Amniotic epithelial cell (primary cell): Measurements from ENCODE around the gene CLEC18B.
"Not testable (repeated sequence)": the region's sequence is repeated elsewhere in the genome, so short reads cannot be mapped to it uniquely, and the experiment has no call there.

Experiments
- DNase-seq: peaks from one replicate; pipeline ENCODE4 v3.0.0-alpha.2; 2010; ENCODE audit warnings: low read depth

CLEC18B gene

DNA sequence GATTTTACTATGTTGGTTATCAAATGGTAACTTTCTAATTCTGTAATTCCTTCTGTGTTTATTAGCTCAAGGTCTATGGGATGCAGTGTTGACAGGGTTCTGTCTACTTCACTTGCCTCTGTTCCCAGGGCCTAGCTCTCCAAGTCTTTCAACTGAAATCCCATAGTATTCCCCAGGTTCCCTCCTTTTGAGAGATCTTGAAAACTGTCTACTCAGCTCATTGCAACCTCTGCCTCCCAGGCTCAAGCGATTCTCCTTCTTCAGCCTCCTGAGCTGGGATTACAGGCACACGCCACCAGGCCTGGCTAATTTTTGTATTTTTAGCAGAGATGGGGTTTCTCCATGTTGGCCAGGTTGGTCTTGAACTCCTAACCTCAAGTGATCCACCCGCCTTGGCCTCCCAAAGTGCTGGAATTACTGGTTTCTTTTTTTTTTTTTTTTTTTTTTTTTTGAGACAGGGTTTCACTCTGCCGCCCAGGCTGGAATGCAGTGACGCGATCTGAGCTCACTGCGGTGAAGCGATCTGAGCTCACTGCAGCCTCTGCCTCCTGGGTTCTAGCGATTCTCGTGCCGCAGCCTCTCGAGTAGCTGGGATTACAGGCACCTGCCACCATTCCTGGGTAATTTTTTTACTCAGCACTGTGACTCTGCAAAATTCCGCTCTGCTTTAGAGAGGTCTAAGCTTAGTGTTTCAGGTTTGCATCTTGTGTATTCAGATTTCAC lies 22.5 kb upstream of the CLEC18B start:
- not testable (repeated sequence) for DNase-seq

DNA sequence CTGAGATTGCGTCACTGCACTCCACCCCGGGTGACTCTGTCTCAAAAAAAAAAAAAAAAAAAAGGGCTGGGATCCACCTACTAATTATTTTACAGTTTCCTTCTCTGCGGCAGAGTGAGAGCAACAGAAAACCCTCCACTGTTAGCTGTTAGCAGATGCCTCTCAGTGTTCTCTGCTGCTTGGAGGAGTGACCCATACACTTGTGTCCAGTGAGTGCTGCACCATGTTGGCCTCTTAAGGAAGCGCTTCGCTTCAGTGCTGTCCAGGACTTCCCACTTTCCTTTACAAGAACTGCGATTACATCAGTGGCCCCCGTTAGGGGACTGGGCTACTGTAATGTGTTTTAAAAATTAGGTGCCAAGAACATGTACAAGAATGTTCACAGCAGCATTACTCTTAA lies 18.4 kb upstream of the CLEC18B start:
- no peak for DNase-seq

DNA sequence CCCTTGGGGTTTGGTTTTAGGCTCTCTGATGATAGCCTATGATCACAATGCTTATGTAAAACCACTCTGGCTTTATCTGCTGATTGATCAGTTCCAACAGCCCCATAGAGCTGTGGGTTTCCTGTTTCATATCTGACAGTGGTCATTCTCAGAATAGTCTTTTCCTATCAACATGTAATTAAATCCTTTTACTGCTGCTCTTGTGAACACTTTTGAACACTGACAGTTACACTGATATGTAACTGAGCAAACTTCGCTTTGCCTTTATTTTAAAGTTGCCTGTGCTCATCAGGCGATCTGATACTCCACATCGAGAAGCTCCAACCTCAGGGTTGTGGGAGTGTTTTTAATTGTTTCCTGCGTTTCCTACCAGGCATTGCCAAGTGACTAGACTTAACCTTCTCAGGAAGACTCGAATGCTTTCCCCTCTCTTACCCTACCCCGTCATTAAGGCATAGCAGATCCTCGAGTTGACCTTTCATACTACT lies 17.3 kb upstream of the CLEC18B start:
- DNase-seq = no peak

DNA sequence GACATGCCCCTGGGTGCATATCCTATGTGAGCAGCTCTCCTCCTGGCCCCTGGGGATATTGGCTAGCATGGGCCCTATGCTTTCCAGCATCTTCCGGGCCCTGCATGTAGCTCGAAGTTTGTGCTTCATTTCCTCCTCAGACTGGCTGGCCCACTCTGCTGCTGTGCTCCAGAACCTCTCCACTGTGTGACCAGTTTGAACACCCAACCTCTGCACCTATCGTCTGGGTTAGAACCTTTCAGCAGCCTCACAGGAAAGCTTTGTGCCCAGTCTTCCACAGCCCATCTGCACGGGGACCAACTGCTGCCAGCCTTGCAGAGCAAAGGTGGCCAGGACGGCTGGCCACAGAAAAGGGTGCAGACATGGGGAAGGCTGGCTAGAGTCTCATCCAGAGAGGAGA lies 10.2 kb upstream of the CLEC18B start:
- DNase-seq = no peak

DNA sequence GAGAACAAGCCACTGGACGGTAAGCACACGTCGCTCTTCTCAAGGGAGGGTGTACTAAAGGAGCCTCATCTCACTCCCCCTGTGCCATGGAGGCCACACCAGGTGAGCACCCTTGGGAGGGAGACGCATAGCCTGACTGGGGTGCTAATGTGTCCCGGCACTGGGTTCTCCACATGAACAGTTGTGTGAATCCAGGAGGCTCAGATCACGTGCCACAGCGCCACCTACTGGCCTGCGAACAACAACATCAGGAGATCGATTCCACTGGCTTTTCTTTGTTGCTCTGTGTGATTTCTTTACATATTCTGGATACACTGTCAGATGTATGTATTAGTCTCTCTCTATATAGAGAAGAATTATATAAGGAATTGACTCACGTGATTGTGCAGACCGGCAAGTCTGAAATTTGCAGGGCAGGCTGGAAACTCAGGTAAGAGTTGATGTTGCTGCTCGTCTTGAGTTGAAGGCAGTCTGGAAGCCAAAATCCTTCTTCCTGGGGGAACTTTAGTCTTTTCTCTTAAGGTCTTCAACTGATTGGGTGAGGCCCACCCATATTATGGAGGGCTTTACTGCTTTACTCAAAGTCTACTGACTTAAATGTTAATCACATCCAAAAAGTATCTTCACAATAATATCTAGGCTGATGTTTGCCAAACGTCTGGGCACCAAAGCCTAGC lies 8.9 kb upstream of the CLEC18B start:
- DNase-seq = peak; percentile 14

DNA sequence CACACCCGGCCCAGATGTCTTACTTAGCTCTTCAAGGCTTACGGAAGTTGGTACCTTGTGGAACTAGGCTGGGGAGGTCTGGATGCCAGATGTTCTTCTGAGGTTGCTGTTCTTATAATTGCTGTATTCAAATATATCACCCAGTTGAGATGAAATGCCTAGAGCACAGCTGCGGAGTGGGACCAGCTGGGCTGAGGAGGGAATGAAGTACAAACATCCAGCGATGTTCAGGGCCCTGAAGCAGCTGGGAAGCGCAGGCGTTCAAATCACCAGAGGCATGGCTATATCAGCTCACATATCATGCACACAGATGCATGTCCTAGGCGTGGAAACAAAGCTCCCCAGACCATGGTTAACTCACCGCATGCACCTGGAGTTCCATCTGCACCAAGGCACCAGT lies 7.2 kb upstream of the CLEC18B start:
- not testable (repeated sequence) for DNase-seq

DNA sequence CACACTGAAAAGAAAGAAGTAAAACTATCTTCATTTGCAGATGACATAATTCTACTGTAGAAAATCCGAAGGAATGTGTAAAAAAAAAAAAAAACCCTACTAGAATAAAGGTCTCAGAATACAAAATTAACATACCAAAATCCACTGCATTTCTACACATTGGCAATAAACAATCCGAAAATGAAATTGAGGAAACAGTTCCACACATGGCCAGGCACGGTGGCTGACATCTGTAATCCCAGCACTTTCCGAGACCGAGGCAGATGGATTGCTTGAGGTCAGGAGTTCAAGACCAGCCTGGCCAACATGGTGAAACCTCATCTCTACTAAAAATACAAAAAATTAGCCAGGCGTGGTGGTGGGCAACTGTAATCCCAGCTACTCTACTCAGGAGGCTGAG lies 4.5 kb upstream of the CLEC18B start:
- DNase-seq = not testable (repeated sequence)

DNA sequence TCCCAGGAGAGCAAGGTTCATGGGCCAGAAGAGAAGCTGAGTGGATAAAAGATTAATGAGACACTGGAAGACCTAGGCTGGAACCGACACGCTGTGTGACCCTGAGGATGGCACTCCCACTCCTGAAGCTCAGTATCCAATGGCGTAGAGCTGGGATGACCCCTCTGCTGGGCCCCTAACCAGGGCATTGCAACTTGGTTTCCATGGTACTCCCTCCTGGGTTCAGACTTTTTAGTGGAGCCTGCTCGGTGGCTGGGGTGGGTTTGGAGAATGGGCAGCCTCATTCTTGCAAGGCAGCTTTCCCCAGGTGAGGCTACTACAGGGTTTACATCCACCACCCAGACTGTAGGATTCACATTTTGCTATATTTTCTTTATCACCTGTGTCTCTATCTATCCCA lies 2.4 kb upstream of the CLEC18B start:
- not testable (repeated sequence) for DNase-seq

DNA sequence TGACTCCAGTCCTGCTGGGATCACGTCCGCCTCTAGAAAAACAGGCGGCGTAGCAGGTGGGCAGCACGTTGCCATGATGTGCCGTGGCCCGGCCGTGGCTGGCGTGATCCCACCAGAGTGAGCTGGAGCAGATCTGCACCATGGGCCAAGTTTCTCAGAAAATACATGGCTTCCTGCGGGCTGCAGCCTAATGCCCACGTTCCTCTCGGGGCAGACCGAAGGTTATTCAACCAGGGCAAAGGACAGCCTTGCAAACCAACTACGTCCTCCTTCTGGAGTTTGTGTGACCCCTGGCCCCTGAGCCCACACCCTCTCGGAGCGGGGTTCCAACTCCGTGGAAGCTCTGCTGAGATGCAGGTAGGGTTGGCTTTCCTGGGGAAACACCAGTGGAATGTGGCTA lies 808 bp upstream of the CLEC18B start:
- DNase-seq = not testable (repeated sequence)

DNA sequence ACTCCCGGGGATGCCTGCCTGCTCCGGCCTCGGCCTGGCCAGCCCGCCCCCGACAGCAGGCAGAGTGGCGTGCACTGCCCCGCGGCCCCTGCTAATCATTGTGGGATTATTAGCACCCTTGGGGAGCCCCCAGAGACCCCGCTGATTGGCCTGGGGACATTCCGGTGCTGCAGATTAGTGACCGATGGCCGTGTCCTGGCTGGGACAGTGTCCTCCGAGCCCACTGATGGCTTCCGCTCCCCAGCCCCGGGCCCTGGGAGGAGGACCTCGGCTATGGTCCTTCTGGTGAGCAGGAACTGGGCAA lies 156 bp upstream of the CLEC18B start:
- not testable (repeated sequence) for DNase-seq

DNA sequence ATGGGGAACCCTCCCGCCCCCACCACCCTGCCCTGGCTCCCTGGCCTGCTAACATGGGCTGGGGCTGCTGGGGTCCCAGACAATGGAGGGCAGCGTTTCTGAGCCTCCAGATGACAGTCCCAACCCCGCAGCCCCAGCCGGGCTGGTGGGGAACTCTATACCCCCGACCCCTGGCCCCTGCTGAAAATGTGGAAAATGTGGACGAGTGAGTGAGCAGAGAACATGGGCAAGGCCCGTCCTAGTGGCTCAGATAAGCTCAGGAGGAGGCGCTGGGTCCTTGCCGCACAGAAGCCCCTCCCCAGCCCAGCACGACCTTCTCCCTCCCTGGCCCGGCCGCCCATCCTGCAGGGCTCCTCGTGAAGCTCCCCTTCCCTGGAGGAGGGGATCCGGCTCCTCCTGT lies 1.5 kb downstream of the CLEC18B start:
- not testable (repeated sequence) for DNase-seq

DNA sequence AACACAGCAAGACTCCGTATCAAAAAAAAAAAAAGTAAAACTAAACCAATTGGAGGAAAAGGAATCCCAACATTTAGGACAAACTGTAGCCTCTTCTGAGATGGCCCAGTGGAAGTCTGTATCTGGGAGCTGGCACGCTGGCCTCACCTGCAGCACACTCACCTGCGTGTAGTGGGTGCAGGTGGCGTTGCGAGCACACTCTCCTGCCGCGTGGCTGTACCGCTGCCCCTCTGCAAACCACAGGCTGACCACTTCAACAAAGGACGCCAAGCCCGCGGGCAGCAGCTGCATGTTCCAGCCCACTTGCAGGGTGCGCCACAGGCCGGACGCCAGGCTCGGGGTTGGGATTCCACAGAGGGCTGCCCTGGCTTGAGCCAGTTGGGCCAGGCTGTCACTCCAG lies 3.4 kb downstream of the CLEC18B start:
- not testable (repeated sequence) for DNase-seq

DNA sequence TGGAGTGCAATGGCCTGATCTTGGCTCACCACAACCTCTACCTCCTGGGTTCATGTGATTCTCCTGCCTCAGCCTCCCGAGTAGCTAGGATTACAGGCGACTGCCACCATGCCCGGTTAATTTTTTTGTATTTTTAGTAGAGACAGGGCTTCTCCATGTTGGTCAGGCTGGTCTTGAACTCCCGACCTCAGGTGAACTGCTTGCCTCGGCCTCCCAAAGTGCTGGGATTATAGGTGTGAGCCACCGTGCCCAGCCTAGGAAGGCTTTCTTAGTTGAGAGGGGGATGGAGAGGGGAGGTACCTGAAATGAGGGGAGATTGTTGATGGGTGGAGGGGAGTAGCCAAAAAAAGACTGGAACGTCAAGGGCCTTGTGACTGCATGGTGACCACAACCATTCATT lies 7.4 kb downstream of the CLEC18B start:
- DNase-seq = not testable (repeated sequence)

DNA sequence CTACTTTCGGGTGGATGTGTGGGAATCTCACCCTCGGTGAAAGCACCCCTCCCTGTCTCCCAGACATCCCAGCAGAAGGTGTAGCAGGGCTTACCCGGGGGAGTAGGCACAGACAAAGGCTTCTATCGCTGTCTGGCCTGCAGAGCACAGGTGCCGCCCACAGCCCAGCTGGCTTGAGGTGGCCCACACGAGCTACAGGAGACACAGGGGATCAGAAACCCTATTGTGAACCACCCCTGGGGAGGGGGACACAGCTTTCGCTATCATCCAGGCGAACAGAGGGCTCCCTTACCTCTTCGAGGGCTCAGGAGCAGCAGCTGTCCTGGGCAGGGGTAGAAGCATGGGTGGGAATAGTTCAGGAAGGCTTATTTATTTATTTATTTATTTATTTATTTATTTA lies 7.8 kb downstream of the CLEC18B start:
- not testable (repeated sequence) for DNase-seq

DNA sequence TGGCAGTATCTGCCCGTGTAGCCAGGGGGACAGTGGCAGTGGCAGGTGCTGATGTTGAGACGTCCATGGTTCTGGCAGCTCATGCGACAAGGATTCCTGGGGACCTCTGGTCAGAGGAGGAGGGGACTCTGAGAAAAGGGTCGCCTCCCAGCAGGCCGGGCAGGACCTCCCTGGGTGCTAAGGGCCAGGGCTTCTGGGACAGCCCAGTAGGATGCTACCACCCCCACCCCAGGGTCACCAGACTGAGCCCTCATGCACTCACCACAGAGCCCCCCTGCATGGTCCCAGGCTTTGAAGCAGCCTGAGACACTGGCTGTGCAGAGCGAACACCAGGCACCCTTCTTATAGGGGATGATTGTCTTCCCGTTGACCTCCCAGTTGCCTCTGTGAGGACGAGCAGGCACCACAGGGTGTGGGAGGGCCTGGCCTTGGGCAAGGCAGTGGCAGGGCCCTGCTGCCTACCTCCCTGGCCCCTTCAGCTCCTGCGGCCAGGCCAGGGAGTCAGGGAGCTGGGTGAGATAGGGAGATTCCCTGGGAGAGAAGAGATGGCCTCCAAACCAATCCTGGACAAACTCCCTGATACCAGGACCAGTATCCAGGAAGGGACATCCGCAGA lies 8.4 kb downstream of the CLEC18B start:
- not testable (repeated sequence) for DNase-seq

DNA sequence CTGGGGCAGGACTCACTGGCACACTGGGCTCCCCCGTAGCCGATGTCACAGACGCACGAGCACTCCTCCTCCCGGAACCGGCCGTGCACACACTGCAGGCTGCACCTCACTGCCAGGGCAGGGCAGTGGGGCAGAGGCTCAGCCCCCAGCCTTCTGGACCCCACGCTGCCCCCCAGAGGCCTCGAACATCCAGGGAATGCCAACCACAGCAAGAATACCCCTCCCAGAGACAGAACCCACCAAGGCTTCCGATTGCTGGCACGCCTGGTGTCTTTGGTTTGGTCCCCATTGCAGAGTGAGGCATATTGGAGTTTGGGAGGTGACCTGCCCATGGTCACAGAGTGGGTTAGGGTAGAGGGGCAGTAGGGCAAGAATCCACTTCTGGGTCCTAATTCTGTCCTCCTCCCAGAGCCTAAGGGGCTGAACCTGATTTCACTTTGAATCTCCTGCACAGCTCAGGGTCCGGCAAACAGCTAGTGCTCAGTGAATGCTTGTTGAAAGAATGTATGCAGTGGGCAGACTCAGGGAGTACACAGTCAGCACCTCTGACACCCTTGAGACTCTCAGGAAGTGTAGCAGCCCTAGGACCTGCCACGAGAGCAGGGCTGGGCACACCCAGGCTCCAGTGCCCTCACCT lies 9.0 kb downstream of the CLEC18B start:
- DNase-seq = not testable (repeated sequence)

DNA sequence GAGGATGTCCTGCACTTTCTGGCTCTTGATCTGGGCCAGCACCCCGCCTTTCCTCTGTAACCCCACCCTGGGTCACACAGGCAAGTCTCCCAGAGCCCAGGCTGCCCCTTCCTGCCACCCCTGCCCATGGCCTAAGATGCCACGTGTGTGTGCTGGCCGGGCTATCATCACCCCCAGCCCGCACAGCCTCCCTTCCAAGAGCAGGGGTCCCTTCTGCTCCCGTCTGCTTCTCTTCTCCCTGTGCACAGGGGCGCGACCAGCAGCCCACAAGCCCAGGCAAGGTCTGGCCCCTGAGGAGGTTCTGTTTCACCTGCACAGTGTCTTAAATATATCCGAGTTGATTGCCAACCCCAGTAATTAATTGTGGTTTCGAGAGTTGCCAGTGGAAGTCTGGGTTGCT lies 10.3 kb downstream of the CLEC18B start:
- DNase-seq = not testable (repeated sequence)

DNA sequence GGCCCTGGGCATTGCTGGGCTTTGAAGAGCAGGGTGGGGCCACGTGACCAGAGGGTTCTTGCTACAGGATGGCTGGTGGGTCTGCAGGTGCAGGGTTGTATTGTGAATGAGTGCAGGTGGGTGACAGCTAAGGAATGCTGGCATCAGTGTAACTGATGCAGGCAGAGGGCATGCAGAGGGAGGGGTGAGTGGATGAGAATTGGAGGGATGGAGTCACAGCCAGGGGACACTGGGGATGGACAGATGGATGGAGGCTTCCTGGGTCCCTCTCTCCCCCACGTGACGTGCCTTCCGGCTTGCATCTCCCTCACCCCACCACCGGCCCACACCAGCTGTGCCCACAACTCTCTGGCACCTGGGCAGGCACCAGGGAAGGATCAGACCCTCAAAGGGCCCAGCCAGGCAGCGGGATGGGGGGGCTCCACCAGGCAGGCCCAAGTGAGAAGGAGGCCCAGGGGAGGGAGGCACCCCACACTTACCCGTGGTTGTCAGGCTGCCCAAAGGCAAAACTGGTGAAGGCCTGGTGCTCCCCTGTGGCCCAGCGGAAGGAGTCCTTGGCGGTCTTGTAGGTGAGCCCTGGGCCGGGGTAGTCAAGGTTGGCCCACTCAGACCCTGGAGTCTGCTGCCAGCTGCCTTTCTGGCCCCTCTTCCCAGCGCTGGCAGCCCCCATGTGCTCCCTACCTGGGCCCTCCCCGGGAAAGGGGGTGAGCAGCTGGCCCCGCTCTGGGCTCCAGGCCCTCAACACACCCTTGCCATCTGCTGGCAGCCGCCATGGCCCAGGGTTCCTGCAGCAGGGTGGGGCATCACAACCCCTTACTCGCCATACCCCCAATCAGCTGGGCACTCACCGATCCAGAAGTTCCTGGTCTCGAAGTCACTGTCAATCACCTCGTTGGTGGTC lies 11.0 kb downstream of the CLEC18B start:
- DNase-seq = not testable (repeated sequence)

DNA sequence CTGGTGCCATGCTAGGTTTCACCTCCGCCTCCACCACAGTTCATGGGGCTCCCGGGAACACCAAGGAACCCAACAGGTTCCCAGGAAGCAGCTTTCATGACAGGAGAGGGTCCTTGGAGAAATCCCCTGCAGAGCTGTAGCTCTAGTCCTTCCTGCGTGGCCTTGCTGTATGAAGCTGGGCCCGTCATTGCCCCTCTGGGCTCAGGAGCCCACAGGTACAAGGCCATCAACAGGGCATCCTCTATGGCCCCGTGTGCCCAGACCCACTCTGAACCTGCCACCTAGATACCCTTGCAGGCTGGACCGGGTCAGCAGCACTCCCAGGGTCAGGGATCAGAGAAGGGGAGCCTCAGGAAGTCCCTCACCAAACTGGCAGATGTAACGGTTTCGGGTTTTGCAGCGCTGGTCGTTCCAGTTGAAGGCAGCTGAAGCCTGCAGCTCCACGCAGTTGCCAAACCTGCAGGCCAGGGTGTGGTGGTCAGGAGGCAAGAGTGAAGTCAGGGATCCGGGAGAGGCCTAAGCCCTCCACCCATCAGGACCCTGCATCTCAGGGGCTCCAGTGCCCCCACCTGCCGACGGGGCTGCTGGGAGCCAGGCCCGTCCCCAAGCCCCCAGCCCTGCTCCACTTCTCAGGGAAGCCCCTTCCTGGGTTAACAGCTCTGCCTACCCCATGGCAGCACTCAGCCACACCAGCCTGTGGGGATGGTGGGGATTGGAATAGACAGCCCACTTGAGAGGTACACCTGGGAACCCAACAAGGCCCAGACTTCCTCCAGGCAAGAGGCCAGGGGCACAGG lies 11.9 kb downstream of the CLEC18B start:
- not testable (repeated sequence) for DNase-seq

DNA sequence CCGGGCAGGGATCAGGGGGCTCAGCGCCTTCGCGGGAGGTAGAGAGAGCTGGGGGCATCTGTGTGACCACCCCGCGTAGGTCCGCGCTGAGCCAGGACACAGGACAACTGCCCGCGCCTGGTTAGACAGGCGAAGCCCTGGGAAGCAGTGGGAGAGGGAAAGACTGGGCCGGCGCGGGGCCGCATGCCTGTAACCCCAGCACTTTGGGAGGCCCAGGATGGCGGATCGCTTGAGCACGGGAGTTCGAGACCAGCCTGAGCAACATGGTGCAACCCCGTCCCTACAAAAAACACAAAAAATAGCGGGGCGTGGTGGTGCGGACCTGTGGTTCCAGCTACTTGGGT lies 13.9 kb downstream of the CLEC18B start:
- DNase-seq = not testable (repeated sequence)
